Tibial nerve (tissue), 4 donors: ENCODE data around the gene TBXAS1.

Experiments used
- EP300 ChIP-seq, 2 donors: sonication (generic); formaldehyde crosslinking; IDR thresholded peaks; one replicate each; pipeline ENCODE4 v1.6.1; 2017; ENCODE audit warnings: antibody characterized with exemption in 2 of 2, mild to moderate bottlenecking in 1 of 2
- POLR2A ChIP-seq, 2 donors: fragments of 450-650 bp; IDR thresholded peaks; one replicate each; pipeline ENCODE4 v1.6.1; 2017; ENCODE audit warnings: antibody characterized with exemption in 2 of 2, mild to moderate bottlenecking in 2 of 2, moderate library complexity in 2 of 2
- TF ChIP-seq, protein P1 (sequence below), 5 experiments: fragments of 200-600 bp in 3 of 5; fragments of 450-650 bp in 2 of 5; sonication (generic) in 3 of 5; IDR thresholded peaks; one replicate each; pipeline ENCODE4 v1.5.1; 2016 to 2019; ENCODE audit warnings: antibody characterized with exemption in 5 of 5, mild to moderate bottlenecking in 3 of 5, moderate library complexity in 2 of 5

- no peak for TF ChIP-seq EP300 (IDR thresholded peaks at IDR 0.05)
- TF ChIP-seq, protein P1, sequence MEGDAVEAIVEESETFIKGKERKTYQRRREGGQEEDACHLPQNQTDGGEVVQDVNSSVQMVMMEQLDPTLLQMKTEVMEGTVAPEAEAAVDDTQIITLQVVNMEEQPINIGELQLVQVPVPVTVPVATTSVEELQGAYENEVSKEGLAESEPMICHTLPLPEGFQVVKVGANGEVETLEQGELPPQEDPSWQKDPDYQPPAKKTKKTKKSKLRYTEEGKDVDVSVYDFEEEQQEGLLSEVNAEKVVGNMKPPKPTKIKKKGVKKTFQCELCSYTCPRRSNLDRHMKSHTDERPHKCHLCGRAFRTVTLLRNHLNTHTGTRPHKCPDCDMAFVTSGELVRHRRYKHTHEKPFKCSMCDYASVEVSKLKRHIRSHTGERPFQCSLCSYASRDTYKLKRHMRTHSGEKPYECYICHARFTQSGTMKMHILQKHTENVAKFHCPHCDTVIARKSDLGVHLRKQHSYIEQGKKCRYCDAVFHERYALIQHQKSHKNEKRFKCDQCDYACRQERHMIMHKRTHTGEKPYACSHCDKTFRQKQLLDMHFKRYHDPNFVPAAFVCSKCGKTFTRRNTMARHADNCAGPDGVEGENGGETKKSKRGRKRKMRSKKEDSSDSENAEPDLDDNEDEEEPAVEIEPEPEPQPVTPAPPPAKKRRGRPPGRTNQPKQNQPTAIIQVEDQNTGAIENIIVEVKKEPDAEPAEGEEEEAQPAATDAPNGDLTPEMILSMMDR (IDR thresholded peaks at IDR 0.05), result no peak
- TF ChIP-seq POLR2A (IDR thresholded peaks at IDR 0.05), result no peak
These were observed 194.7 kb downstream of the TBXAS1 start for GRCh38 chr7:140023728-140024127.
